ENCODE results near the gene DGKH. TPM values are rescaled to one million over a fixed set of nuclear protein-coding genes. Genes with fewer than 3 reads are reported as not detected.

The DGKH gene
- total RNA-seq (2014; rRNA removed; shearing (Covaris generic)) = 5.6 and 11.3 TPM in 2 replicates

- Histone ChIP-seq H3K4me3 (peak within 1 kb of the TSS; percentile 88), H3K9me3 (replicated peaks) (no peaks in the 10 kb centered on the region), H3K27ac (peak within 1 kb of the TSS; percentile 80), H3K36me3 (peaks cover 12% of the 10 kb centered on the region), H3K4me1 (replicated peaks) (peaks cover 19% of the 10 kb centered on the region), H3K27me3 (replicated peaks) (no peaks in the 10 kb centered on the region)
- DNase-seq (ENCODE audit: low read depth in 1 of 2, low spot score in 2 of 2) = no peak
Observed at GRCh38 chr13:42048342-42048683, at the start of gene DGKH. DGKH (plus strand) TSS chr13:42048648; CDS start chr13:42048774, 126 bp downstream.

- Histone ChIP-seq H3K27ac (no peak overlapping the region), H3K4me1 (replicated peaks) (peaks cover 13% of the 10 kb centered on the region), H3K27me3 (replicated peaks) (no peaks in the 10 kb centered on the region), H3K36me3 (no peaks in the 10 kb centered on the region), H3K9me3 (replicated peaks) (no peaks in the 10 kb centered on the region), H3K4me3 (no peak overlapping the region)
- no peak for DNase-seq (ENCODE audit: low read depth in 1 of 2, low spot score in 2 of 2)
Observed at GRCh38 chr13:42000846-42001245, 47.6 kb upstream of the DGKH start.

GRCh38 chr13:42001580-42001979 lies 46.9 kb upstream of the DGKH start:
- H3K9me3 ChIP-seq (replicated peaks) = no peaks in the 10 kb centered on the region
- H3K27ac ChIP-seq = no peak overlapping the region
- DNase-seq (ENCODE audit: low read depth in 1 of 2, low spot score in 2 of 2) = no peak
- H3K4me1 ChIP-seq (replicated peaks) = peaks cover 13% of the 10 kb centered on the region
- H3K36me3 ChIP-seq = no peaks in the 10 kb centered on the region
- H3K27me3 ChIP-seq (replicated peaks) = no peaks in the 10 kb centered on the region
- H3K4me3 ChIP-seq = no peak overlapping the region

- H3K9me3 ChIP-seq (replicated peaks) = no peaks in the 10 kb centered on the region
- H3K36me3 ChIP-seq = no peaks in the 10 kb centered on the region
- H3K4me1 ChIP-seq (replicated peaks) = peaks cover 13% of the 10 kb centered on the region
- H3K4me3 ChIP-seq = no peak overlapping the region
- no peak overlapping the region for H3K27ac ChIP-seq
- DNase-seq (ENCODE audit: low read depth in 1 of 2, low spot score in 2 of 2) = no peak
- H3K27me3 ChIP-seq (replicated peaks) = no peaks in the 10 kb centered on the region
Observed at GRCh38 chr13:42002066-42002465, 46.4 kb upstream of the DGKH start.

- H3K36me3 ChIP-seq = no peaks in the 10 kb centered on the region
- DNase-seq (ENCODE audit: low read depth in 1 of 2, low spot score in 2 of 2) = no peak
- no peak overlapping the region for H3K27ac ChIP-seq
- no peaks in the 10 kb centered on the region for H3K27me3 ChIP-seq (replicated peaks)
- H3K4me1 ChIP-seq (replicated peaks) = peaks cover 5% of the 10 kb centered on the region
- H3K9me3 ChIP-seq (replicated peaks) = no peaks in the 10 kb centered on the region
- H3K4me3 ChIP-seq = no peak overlapping the region
Observed at GRCh38 chr13:42007844-42008243, 40.6 kb upstream of the DGKH start.

- Histone ChIP-seq H3K4me1 (replicated peaks) (peaks cover 5% of the 10 kb centered on the region), H3K36me3 (no peaks in the 10 kb centered on the region), H3K9me3 (replicated peaks) (no peaks in the 10 kb centered on the region), H3K27ac (no peak overlapping the region), H3K27me3 (replicated peaks) (no peaks in the 10 kb centered on the region), H3K4me3 (no peak overlapping the region)
- no peak for DNase-seq (ENCODE audit: low read depth in 1 of 2, low spot score in 2 of 2)
Observed at GRCh38 chr13:42009057-42009456, 39.4 kb upstream of the DGKH start.

GRCh38 chr13:42011601-42012350 lies 36.7 kb upstream of the DGKH start:
- Histone ChIP-seq H3K36me3 (no peaks in the 10 kb centered on the region), H3K9me3 (replicated peaks) (no peaks in the 10 kb centered on the region), H3K27ac (no peak overlapping the region), H3K4me3 (no peak overlapping the region), H3K4me1 (replicated peaks) (peaks cover 5% of the 10 kb centered on the region), H3K27me3 (replicated peaks) (no peaks in the 10 kb centered on the region)
- no peak for DNase-seq (ENCODE audit: low read depth in 1 of 2, low spot score in 2 of 2)

- Histone ChIP-seq H3K27ac (no peak overlapping the region), H3K36me3 (no peaks in the 10 kb centered on the region), H3K4me1 (replicated peaks) (no peaks in the 10 kb centered on the region), H3K27me3 (replicated peaks) (no peaks in the 10 kb centered on the region), H3K9me3 (replicated peaks) (no peaks in the 10 kb centered on the region), H3K4me3 (no peak overlapping the region)
- DNase-seq (ENCODE audit: low read depth in 1 of 2, low spot score in 2 of 2) = no peak
Observed at GRCh38 chr13:42014119-42014518, 34.3 kb upstream of the DGKH start.

- no peak overlapping the region for H3K27ac ChIP-seq
Observed at GRCh38 chr13:42017264-42017663, 31.2 kb upstream of the DGKH start.

GRCh38 chr13:42021851-42022250 lies 26.6 kb upstream of the DGKH start:
- Histone ChIP-seq H3K4me3 (no peak overlapping the region), H3K36me3 (no peaks in the 10 kb centered on the region), H3K27me3 (replicated peaks) (no peaks in the 10 kb centered on the region), H3K9me3 (replicated peaks) (no peaks in the 10 kb centered on the region), H3K4me1 (replicated peaks) (peaks cover 18% of the 10 kb centered on the region), H3K27ac (no peak overlapping the region)
- DNase-seq (ENCODE audit: low read depth in 1 of 2, low spot score in 2 of 2) = no peak

More at GRCh38 chr13:42017264-42017663, 31.2 kb upstream of the DGKH start:
- no peaks in the 10 kb centered on the region for H3K27me3 ChIP-seq (replicated peaks)
- H3K4me1 ChIP-seq (replicated peaks) = no peaks in the 10 kb centered on the region; the same call in 1 of the 2 replicates
- H3K9me3 ChIP-seq (replicated peaks) = no peaks in the 10 kb centered on the region
- no peak overlapping the region for H3K4me3 ChIP-seq
- H3K36me3 ChIP-seq = no peaks in the 10 kb centered on the region
- DNase-seq (ENCODE audit: low read depth in 1 of 2, low spot score in 2 of 2) = no peak

GRCh38 chr13:42022336-42022735 lies 26.1 kb upstream of the DGKH start:
- H3K27me3 ChIP-seq (replicated peaks) = no peaks in the 10 kb centered on the region
- H3K27ac ChIP-seq = no peak overlapping the region
- H3K4me3 ChIP-seq = no peak overlapping the region
- peaks cover 22% of the 10 kb centered on the region for H3K4me1 ChIP-seq (replicated peaks)
- no peaks in the 10 kb centered on the region for H3K9me3 ChIP-seq (replicated peaks)
- no peaks in the 10 kb centered on the region for H3K36me3 ChIP-seq
- DNase-seq (ENCODE audit: low read depth in 1 of 2, low spot score in 2 of 2) = no peak

- peaks cover 23% of the 10 kb centered on the region for H3K4me1 ChIP-seq (replicated peaks)
- no peak for DNase-seq (ENCODE audit: low read depth in 1 of 2, low spot score in 2 of 2)
- H3K4me3 ChIP-seq = no peak overlapping the region
- H3K27me3 ChIP-seq (replicated peaks) = no peaks in the 10 kb centered on the region
- no peak overlapping the region for H3K27ac ChIP-seq
- no peaks in the 10 kb centered on the region for H3K36me3 ChIP-seq
- no peaks in the 10 kb centered on the region for H3K9me3 ChIP-seq (replicated peaks)
Observed at GRCh38 chr13:42022796-42023493, 25.5 kb upstream of the DGKH start.

GRCh38 chr13:42027286-42027685 lies 21.2 kb upstream of the DGKH start:
- Histone ChIP-seq H3K27ac (no peak overlapping the region), H3K27me3 (replicated peaks) (no peaks in the 10 kb centered on the region), H3K36me3 (no peaks in the 10 kb centered on the region), H3K4me3 (no peak overlapping the region), H3K9me3 (replicated peaks) (no peaks in the 10 kb centered on the region), H3K4me1 (replicated peaks) (peaks cover 23% of the 10 kb centered on the region)
- DNase-seq (ENCODE audit: low read depth in 1 of 2, low spot score in 2 of 2) = no peak

- H3K9me3 ChIP-seq (replicated peaks) = no peaks in the 10 kb centered on the region
- H3K36me3 ChIP-seq = no peaks in the 10 kb centered on the region
- H3K27ac ChIP-seq = no peak overlapping the region
- H3K4me3 ChIP-seq = no peak overlapping the region
- no peak for DNase-seq (ENCODE audit: low read depth in 1 of 2, low spot score in 2 of 2)
- H3K4me1 ChIP-seq (replicated peaks) = peaks cover 16% of the 10 kb centered on the region
- H3K27me3 ChIP-seq (replicated peaks) = no peaks in the 10 kb centered on the region
Observed at GRCh38 chr13:42028113-42028799, 20.2 kb upstream of the DGKH start.

Data from SJSA1 (cell line).